Panc1 (cell line): ENCODE measurements around the gene MYRFL. TPM values are rescaled to one million over a fixed set of nuclear protein-coding genes. Genes with fewer than 3 reads are reported as not detected.

Experiments used
- ATAC-seq: fragments of 200-7000 bp; cut with Tn5 transposase; 2 replicates; pipeline ENCODE4 v1.9.1; 2020; ENCODE audit warnings: mild to moderate bottlenecking, moderate library complexity
- BruUV-seq: library from RNA; stranded (reverse); fragments of 400-500 nt; replicated peaks from 2 replicates; lab custom pipeline; 2021; lab: Mats Ljungman, UMichigan
- CTCF ChIA-PET: fragments of 300-600 bp; sonication (Branson Sonifier 250); formaldehyde crosslinking; loops from one replicate; lab custom pipeline; 2022; ENCODE audit warnings: antibody characterized with exemption; lab: Charles Lee
- POLR2A ChIA-PET: fragments of 300-600 bp; sonication (Branson Sonifier 250); formaldehyde crosslinking; loops from one replicate; lab custom pipeline; 2022; ENCODE audit warnings: antibody characterized with exemption; lab: Charles Lee
- DNase-seq: peaks from one replicate; pipeline ENCODE4 v3.0.0-alpha.2; 2010; ENCODE audit warnings: low read depth, low spot score
- H3K27ac ChIP-seq: 2 replicates; pipeline ENCODE4 v1.5.1; 2011; ENCODE audit warnings: mild to moderate bottlenecking, low read length, inconsistent platforms
- H3K27me3 ChIP-seq: fragments of 200-500 bp; sonication (Bioruptor generic); 2 replicates; pipeline ENCODE4 v1.6.0; 2014; ENCODE audit warnings: low read length, inconsistent platforms; ENCODE audit not compliant: control insufficient read depth, insufficient read depth
- H3K36me3 ChIP-seq: fragments of 200-500 bp; sonication (Bioruptor generic); 2 replicates; pipeline ENCODE4 v1.5.1; 2014; ENCODE audit warnings: inconsistent platforms, mild to moderate bottlenecking, low read length, moderate library complexity; ENCODE audit not compliant: control insufficient read depth, insufficient read depth
- H3K4me1 ChIP-seq: 2 replicates; pipeline ENCODE4 v1.5.1; 2011; ENCODE audit warnings: inconsistent platforms, mild to moderate bottlenecking, low read length, moderate library complexity; ENCODE audit not compliant: control insufficient read depth, insufficient read depth
- H3K4me3 ChIP-seq, 2 experiments: 2 replicates each; pipeline ENCODE4 v1.5.1; 2011 to 2012; ENCODE audit warnings: low read depth in 2 of 2, low read length in 2 of 2, mild to moderate bottlenecking in 2 of 2, inconsistent platforms in 1 of 2, moderate library complexity in 1 of 2
- H3K9me3 ChIP-seq: fragments of 200-500 bp; sonication (Bioruptor generic); 2 replicates; pipeline ENCODE4 v1.5.1; 2014; ENCODE audit warnings: low read depth, mild to moderate bottlenecking, inconsistent platforms, low read length, moderate library complexity; ENCODE audit not compliant: control insufficient read depth, insufficient read depth
- POLR2AphosphoS5 ChIP-seq: IDR thresholded peaks from 2 replicates; pipeline ENCODE4 v1.6.1; 2012; ENCODE audit warnings: mild to moderate bottlenecking, low read depth, low read length, moderate library complexity
- SIN3A ChIP-seq: IDR thresholded peaks from 2 replicates; pipeline ENCODE4 v1.6.1; 2012; ENCODE audit warnings: low read depth, mild to moderate bottlenecking, low read length, moderate library complexity, borderline replicate concordance; ENCODE audit not compliant: insufficient read depth
- TCF7L2 ChIP-seq: IDR thresholded peaks from 2 replicates; pipeline ENCODE4 v1.6.1; 2011; ENCODE audit warnings: mild to moderate bottlenecking, low read depth, low read length, inconsistent platforms
- in situ Hi-C: cut with HindIII; loops from 2 replicates; pipeline ENCODE4 v1.10.0; 2016; ENCODE audit warnings: low sequenced_read_pairs, low pct_unique_long_range_greater_than_20kb
- intact Hi-C: fragments of 100-400 bp; cut with micrococcal nuclease; formaldehyde crosslinking; loops from one replicate; pipeline ENCODE4 v1.10.0; 2022; ENCODE audit not compliant: unreplicated experiment
- total RNA-seq: library from RNA; stranded (reverse); gene quantifications from one replicate; pipeline ENCODE4 v1.2.1, GENCODE V29; 2021; ENCODE audit not compliant: unreplicated experiment
- TF ChIP-seq, protein P1 (sequence below): fragments of 450-650 bp; IDR thresholded peaks from 2 replicates; pipeline ENCODE4 v1.5.1; 2017; ENCODE audit warnings: mild to moderate bottlenecking
- TF ChIP-seq, protein P2 (sequence below), 2 experiments: IDR thresholded peaks; 2 replicates each; pipeline ENCODE4 v1.6.1; 2011 to 2012; ENCODE audit warnings: low read depth in 2 of 2, control low read depth in 1 of 2, low read length in 1 of 2, mild to moderate bottlenecking in 1 of 2, moderate library complexity in 1 of 2; ENCODE audit not compliant: insufficient read depth in 1 of 2

MYRFL gene
- total RNA-seq, 1 experiment from 2014 or later: not detected

DNA sequence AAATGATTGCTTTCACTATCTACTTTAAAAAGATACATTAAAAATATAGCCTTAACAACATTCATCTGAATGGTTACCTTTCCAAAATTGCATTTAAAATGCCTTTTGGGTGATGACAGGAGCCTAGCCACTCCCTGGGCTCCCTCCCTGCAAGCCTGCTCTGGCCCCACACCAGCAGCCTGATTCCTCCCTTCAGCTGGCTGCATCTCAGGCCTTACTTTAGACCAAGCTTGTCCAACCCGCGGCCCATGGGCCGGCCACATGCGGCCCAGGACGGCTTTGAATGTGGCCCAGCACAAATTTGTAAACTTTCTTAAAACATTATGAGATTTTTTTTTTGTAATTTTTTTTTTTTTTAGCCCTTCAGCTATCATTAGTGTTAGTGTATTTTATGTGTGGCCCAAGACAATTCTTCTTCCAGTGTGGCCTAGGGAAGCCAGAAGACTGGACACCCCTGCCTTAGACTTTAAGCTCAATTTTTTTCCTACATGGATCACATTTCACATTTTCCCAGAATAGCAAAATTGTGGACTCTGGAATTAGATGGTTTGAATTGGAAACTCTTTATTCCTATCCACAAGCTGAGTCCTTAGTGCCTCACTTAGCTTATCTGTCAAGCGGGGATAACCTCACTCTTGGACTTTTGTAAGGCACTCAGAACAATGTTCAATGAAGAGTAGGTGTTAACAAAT is 124.4 kb downstream of the MYRFL start:
- ChIA-PET CTCF (no interaction called here), POLR2A (no interaction called here)
- intact Hi-C loops: no loop called here
- DNase-seq (no peak), ATAC-seq (no peak)
- Histone ChIP-seq H3K9me3 (no peaks in the 10 kb centered on the region), H3K36me3 (no peaks in the 10 kb centered on the region), H3K27ac (no peak overlapping the region), H3K4me3 (no peak overlapping the region), H3K4me1 (no peaks in the 10 kb centered on the region), H3K27me3 (no peaks in the 10 kb centered on the region)
- in situ Hi-C loops: no loop called here
- TF ChIP-seq TCF7L2 (no peak), SIN3A (no peak), POLR2AphosphoS5 (no peak)
- TF ChIP-seq, protein P1, sequence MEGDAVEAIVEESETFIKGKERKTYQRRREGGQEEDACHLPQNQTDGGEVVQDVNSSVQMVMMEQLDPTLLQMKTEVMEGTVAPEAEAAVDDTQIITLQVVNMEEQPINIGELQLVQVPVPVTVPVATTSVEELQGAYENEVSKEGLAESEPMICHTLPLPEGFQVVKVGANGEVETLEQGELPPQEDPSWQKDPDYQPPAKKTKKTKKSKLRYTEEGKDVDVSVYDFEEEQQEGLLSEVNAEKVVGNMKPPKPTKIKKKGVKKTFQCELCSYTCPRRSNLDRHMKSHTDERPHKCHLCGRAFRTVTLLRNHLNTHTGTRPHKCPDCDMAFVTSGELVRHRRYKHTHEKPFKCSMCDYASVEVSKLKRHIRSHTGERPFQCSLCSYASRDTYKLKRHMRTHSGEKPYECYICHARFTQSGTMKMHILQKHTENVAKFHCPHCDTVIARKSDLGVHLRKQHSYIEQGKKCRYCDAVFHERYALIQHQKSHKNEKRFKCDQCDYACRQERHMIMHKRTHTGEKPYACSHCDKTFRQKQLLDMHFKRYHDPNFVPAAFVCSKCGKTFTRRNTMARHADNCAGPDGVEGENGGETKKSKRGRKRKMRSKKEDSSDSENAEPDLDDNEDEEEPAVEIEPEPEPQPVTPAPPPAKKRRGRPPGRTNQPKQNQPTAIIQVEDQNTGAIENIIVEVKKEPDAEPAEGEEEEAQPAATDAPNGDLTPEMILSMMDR: no peak
- TF ChIP-seq, protein P2, sequence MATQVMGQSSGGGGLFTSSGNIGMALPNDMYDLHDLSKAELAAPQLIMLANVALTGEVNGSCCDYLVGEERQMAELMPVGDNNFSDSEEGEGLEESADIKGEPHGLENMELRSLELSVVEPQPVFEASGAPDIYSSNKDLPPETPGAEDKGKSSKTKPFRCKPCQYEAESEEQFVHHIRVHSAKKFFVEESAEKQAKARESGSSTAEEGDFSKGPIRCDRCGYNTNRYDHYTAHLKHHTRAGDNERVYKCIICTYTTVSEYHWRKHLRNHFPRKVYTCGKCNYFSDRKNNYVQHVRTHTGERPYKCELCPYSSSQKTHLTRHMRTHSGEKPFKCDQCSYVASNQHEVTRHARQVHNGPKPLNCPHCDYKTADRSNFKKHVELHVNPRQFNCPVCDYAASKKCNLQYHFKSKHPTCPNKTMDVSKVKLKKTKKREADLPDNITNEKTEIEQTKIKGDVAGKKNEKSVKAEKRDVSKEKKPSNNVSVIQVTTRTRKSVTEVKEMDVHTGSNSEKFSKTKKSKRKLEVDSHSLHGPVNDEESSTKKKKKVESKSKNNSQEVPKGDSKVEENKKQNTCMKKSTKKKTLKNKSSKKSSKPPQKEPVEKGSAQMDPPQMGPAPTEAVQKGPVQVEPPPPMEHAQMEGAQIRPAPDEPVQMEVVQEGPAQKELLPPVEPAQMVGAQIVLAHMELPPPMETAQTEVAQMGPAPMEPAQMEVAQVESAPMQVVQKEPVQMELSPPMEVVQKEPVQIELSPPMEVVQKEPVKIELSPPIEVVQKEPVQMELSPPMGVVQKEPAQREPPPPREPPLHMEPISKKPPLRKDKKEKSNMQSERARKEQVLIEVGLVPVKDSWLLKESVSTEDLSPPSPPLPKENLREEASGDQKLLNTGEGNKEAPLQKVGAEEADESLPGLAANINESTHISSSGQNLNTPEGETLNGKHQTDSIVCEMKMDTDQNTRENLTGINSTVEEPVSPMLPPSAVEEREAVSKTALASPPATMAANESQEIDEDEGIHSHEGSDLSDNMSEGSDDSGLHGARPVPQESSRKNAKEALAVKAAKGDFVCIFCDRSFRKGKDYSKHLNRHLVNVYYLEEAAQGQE (IDR thresholded peaks at IDR 0.05; ENCODE audit: insufficient read depth in 1 of 2, low read depth in 2 of 2, low read length in 1 of 2): no peak
- no TSS peak for BruUV-seq

DNA sequence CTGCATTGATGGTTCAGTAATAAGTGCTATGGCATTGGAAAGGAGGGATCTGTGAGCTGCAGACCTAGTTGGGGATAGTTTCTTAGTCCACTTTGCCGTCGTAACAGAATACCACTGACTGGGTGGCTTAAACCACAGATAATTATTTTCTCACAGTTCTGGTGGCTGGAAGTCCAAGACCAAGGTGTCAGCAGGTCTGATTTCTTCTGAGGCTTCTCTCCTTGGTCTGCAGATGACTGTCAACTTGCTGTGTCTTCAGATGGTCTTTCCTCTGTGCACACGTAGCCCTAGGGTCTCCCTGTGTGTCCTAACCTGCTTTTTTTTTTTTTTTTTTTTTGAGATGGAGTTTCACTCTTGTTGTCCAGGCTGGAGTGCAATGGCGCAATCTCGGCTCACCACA is 126.1 kb downstream of the MYRFL start:
- H3K36me3 ChIP-seq: no peaks in the 10 kb centered on the region
- ATAC-seq (no peak), DNase-seq (no peak)
- H3K27ac ChIP-seq: no peak overlapping the region
- ChIA-PET POLR2A (no interaction called here), CTCF (no interaction called here)
- BruUV-seq: no TSS peak
- no peaks in the 10 kb centered on the region for H3K9me3 ChIP-seq
- intact Hi-C loops (no loop called here), in situ Hi-C loops (no loop called here)
- H3K4me3 ChIP-seq: no peak overlapping the region
- TF ChIP-seq POLR2AphosphoS5: no peak
- TF ChIP-seq, protein P1: no peak
- TF ChIP-seq SIN3A: no peak
- TF ChIP-seq, protein P2 (IDR thresholded peaks at IDR 0.05; ENCODE audit: insufficient read depth in 1 of 2, low read depth in 2 of 2, low read length in 1 of 2): no peak
- no peak for TF ChIP-seq TCF7L2
- H3K27me3 ChIP-seq: no peaks in the 10 kb centered on the region
- H3K4me1 ChIP-seq: no peaks in the 10 kb centered on the region
